SH-SY5Y (cell line): ENCODE measurements around the gene DMXL1.

Experiments used
- GATA2 ChIP-seq: IDR thresholded peaks from 2 replicates; pipeline ENCODE4 v1.6.1; 2011; ENCODE audit warnings: mild to moderate bottlenecking, low read depth, low read length
- GATA3 ChIP-seq: IDR thresholded peaks from 2 replicates; pipeline ENCODE4 v1.6.1; 2011; ENCODE audit warnings: low read depth, mild to moderate bottlenecking, low read length, moderate library complexity

Gene DMXL1

GRCh38 chr5:119153629-119154028, 82.7 kb downstream of the DMXL1 start:
- TF ChIP-seq GATA3 (no peak), GATA2 (no peak)

GRCh38 chr5:119158144-119158543, 87.3 kb downstream of the DMXL1 start:
- TF ChIP-seq GATA2 = no peak

- TF ChIP-seq GATA2 = no peak
- no peak for TF ChIP-seq GATA3
Observed at GRCh38 chr5:119161430-119161829, 90.5 kb downstream of the DMXL1 start.

GRCh38 chr5:119166026-119166425, 95.1 kb downstream of the DMXL1 start:
- TF ChIP-seq GATA3 = no peak
- no peak for TF ChIP-seq GATA2

GRCh38 chr5:119168401-119168800, 97.5 kb downstream of the DMXL1 start:
- TF ChIP-seq GATA3 = no peak
- TF ChIP-seq GATA2 = no peak

GRCh38 chr5:119171686-119172085, 100.8 kb downstream of the DMXL1 start:
- TF ChIP-seq GATA2 = no peak
- TF ChIP-seq GATA3 = no peak

- TF ChIP-seq GATA3 (no peak), GATA2 (no peak)
Observed at GRCh38 chr5:119174578-119175163, 103.8 kb downstream of the DMXL1 start.

- TF ChIP-seq GATA2 (no peak), GATA3 (no peak)
Observed at GRCh38 chr5:119176785-119177184, 105.9 kb downstream of the DMXL1 start.

GRCh38 chr5:119177226-119177625, 106.3 kb downstream of the DMXL1 start:
- TF ChIP-seq GATA2 = no peak
- no peak for TF ChIP-seq GATA3

- TF ChIP-seq GATA3 (no peak), GATA2 (no peak)
Observed at GRCh38 chr5:119178435-119178834, 107.5 kb downstream of the DMXL1 start.

- TF ChIP-seq GATA2 = no peak
- no peak for TF ChIP-seq GATA3
Observed at GRCh38 chr5:119179857-119180641, 109.2 kb downstream of the DMXL1 start.

GRCh38 chr5:119187776-119188529, 117.1 kb downstream of the DMXL1 start:
- TF ChIP-seq GATA2 = no peak
- no peak for TF ChIP-seq GATA3

GRCh38 chr5:119190470-119191095, 119.7 kb downstream of the DMXL1 start:
- TF ChIP-seq GATA3 = no peak
- no peak for TF ChIP-seq GATA2

GRCh38 chr5:119191944-119192343, 121.1 kb downstream of the DMXL1 start:
- TF ChIP-seq GATA3 = no peak
- TF ChIP-seq GATA2 = no peak
